Testis (tissue), 2 donors: ENCODE data around the gene R3HCC1L.

Source experiments
- CTCF ChIP-seq, 3 experiments: fragments of 450-650 bp in 2 of 3; fragments of 200-600 bp in 1 of 3; sonication (generic) in 1 of 3; IDR thresholded peaks; one replicate each; pipeline ENCODE4 v1.5.1; 2016 to 2019; ENCODE audit warnings: antibody characterized with exemption in 3 of 3, mild to moderate bottlenecking in 2 of 3, moderate library complexity in 1 of 3
- POLR2A ChIP-seq: fragments of 450-650 bp; IDR thresholded peaks from one replicate; pipeline ENCODE4 v1.6.1; 2017; ENCODE audit warnings: antibody characterized with exemption, mild to moderate bottlenecking, moderate library complexity

GRCh38 chr10:98088186-98088971, 46.1 kb upstream of the R3HCC1L start:
- TF ChIP-seq CTCF (IDR thresholded peaks at IDR 0.05) (no peak), POLR2A (no peak)
